Gastrocnemius medialis (tissue), 4 donors: ENCODE results near the gene B3GNT2. TPM values are rescaled to one million over a fixed set of nuclear protein-coding genes. Genes with fewer than 3 reads are reported as not detected.

ENCODE experiments used
- ATAC-seq, 2 donors: fragments of 150-250 bp; one replicate each; pipeline ENCODE4 v1.9.1; 2016
- DNase-seq, 2 donors: peaks; one replicate each; pipeline ENCODE4 v3.0.0-alpha.2; 2019
- H3K27ac ChIP-seq, 4 donors: fragments of 200-600 bp; sonication (generic); 1 replicate in 1 of 4; 2 replicates in 3 of 4; pipeline ENCODE4 v1.5.1; 2016 to 2018; ENCODE audit warnings: mild to moderate bottlenecking in 2 of 4, moderate library complexity in 1 of 4
- H3K27me3 ChIP-seq, 3 donors: fragments of 200-600 bp; sonication (generic) in 2 of 3; 1 replicate in 1 of 3; 2 replicates in 2 of 3; pipeline versions ENCODE4 v1.5.1 to v1.6.0; 2016 to 2019; ENCODE audit warnings: mild to moderate bottlenecking in 1 of 3, moderate library complexity in 1 of 3
- H3K36me3 ChIP-seq, 2 donors: fragments of 200-600 bp; sonication (generic) in 1 of 2; one replicate each; pipeline ENCODE4 v1.5.1; 2017 to 2018
- H3K4me1 ChIP-seq, 2 donors: fragments of 200-600 bp; sonication (generic) in 1 of 2; one replicate each; pipeline ENCODE4 v1.5.1; 2016 to 2017; ENCODE audit warnings: mild to moderate bottlenecking in 2 of 2
- H3K4me3 ChIP-seq, 4 donors: fragments of 200-600 bp; sonication (generic) in 3 of 4; 1 replicate in 1 of 4; 2 replicates in 3 of 4; pipeline ENCODE4 v1.5.1; 2016 to 2019; ENCODE audit warnings: mild to moderate bottlenecking in 2 of 4
- H3K9me3 ChIP-seq, 3 donors: fragments of 200-600 bp; sonication (generic) in 2 of 3; 1 replicate in 1 of 3; 2 replicates in 2 of 3; pipeline ENCODE4 v1.5.1; 2016 to 2019
- POLR2A ChIP-seq, 2 donors: fragments of 450-650 bp; IDR thresholded peaks; one replicate each; pipeline ENCODE4 v1.6.1; 2017; ENCODE audit warnings: antibody characterized with exemption in 2 of 2, mild to moderate bottlenecking in 2 of 2, moderate library complexity in 2 of 2
- in situ Hi-C, 4 donors: fragments of 200-750 bp; cut with MboI; loops; one replicate each; pipeline versions ENCODE4 v1.15.0 to v1.8.0; 2017; ENCODE audit warnings: low sequenced_read_pairs in 4 of 4
- intact Hi-C: fragments of 100-400 bp; cut with DNase I; formaldehyde crosslinking; loops from one replicate; pipeline ENCODE4 v1.15.1; 2023; ENCODE audit warnings: low total_unique reads
- total RNA-seq, 4 donors: library from RNA; depleted of rRNA; stranded (reverse); fragments of >200 nt; gene quantifications; one replicate each; pipeline versions ENCODE4 v1.1.0 to v1.2.3, GENCODE V29; 2016
- TF ChIP-seq, protein P1 (sequence below), 5 experiments: fragments of 450-650 bp in 3 of 5; fragments of 200-600 bp in 2 of 5; sonication (generic) in 2 of 5; IDR thresholded peaks in 4 of 5; conservative IDR thresholded peaks in 1 of 5; 1 replicate in 4 of 5; 2 replicates in 1 of 5; pipeline ENCODE4 v1.5.1; 2016 to 2019; ENCODE audit warnings: antibody characterized with exemption in 5 of 5, mild to moderate bottlenecking in 3 of 5, moderate library complexity in 3 of 5

B3GNT2 gene
- total RNA-seq, 4 donors from 2014 or later: 3.6 to 4.8 (median 4.0) TPM

DNA sequence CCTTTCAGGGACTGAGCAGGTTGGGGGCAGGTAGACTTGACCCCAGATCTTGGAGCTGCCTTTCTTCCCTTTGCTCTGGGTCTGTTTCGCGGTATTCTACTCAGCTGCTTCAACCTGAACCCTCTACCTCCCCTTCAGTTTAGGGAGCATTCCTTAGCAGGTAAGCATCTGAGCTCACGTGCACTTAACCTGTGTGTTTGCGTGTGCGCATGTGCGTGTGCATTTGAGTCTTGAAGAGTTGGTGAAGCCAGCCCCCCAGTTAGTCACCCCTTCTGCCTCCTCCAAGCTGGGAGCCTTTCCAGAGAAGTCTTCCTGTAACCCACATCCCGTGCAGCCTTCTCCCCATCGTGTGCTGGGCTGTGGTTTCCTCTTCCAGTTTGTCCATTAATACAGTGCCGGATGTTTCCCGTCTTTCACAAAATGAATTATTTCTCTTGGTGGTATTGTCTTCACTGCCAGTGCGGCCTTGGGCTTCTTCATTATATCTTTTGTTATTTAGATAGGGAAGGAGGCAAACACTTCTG, 33.2 kb downstream of the B3GNT2 start:
- no peak for ATAC-seq

DNA sequence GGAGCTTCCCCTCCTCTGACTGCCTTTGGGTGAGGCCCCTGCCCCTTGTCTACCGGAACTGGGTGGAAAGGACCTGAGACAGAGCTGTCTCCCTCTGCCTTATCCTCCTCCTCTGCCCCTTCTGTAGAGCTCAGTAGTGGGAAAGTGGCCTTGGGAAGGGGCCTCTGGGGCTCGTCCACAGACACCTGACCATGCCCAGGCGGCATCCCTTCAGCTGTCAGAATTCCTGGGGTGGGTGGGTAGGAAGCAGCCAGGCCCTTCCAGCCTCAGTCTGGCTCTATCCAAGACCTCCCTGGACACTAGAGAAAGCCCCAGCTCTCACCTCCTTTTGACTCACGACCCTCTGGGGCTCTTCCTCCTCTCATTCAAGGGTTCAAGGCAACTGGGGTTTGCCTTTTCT, 35.6 kb downstream of the B3GNT2 start:
- no peaks in the 10 kb centered on the region for H3K27me3 ChIP-seq
- ATAC-seq (no peak), DNase-seq (no peak)
- no peak overlapping the region for H3K27ac ChIP-seq
- in situ Hi-C loops (no loop called here), intact Hi-C loops (no loop called here)
- H3K4me1 ChIP-seq: no peaks in the 10 kb centered on the region
- TF ChIP-seq, protein P1, sequence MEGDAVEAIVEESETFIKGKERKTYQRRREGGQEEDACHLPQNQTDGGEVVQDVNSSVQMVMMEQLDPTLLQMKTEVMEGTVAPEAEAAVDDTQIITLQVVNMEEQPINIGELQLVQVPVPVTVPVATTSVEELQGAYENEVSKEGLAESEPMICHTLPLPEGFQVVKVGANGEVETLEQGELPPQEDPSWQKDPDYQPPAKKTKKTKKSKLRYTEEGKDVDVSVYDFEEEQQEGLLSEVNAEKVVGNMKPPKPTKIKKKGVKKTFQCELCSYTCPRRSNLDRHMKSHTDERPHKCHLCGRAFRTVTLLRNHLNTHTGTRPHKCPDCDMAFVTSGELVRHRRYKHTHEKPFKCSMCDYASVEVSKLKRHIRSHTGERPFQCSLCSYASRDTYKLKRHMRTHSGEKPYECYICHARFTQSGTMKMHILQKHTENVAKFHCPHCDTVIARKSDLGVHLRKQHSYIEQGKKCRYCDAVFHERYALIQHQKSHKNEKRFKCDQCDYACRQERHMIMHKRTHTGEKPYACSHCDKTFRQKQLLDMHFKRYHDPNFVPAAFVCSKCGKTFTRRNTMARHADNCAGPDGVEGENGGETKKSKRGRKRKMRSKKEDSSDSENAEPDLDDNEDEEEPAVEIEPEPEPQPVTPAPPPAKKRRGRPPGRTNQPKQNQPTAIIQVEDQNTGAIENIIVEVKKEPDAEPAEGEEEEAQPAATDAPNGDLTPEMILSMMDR (IDR thresholded peaks at IDR 0.05 in 4 of 5, conservative IDR thresholded peaks at IDR 0.05 in 1 of 5): no peak
- TF ChIP-seq POLR2A (IDR thresholded peaks at IDR 0.05): no peak
- H3K9me3 ChIP-seq: no peaks in the 10 kb centered on the region
- no peaks in the 10 kb centered on the region for H3K36me3 ChIP-seq
- no peak overlapping the region for H3K4me3 ChIP-seq

More for the DNA sequence above, 33.2 kb downstream of the B3GNT2 start:
- no peak overlapping the region for H3K4me3 ChIP-seq
- H3K27ac ChIP-seq: no peak overlapping the region
- DNase-seq: no peak
- no peaks in the 10 kb centered on the region for H3K9me3 ChIP-seq
- no peaks in the 10 kb centered on the region for H3K4me1 ChIP-seq
- H3K27me3 ChIP-seq: no peaks in the 10 kb centered on the region
- no peak for TF ChIP-seq POLR2A (IDR thresholded peaks at IDR 0.05)
- TF ChIP-seq, protein P1 (IDR thresholded peaks at IDR 0.05 in 4 of 5, conservative IDR thresholded peaks at IDR 0.05 in 1 of 5): no peak
- in situ Hi-C loops (no loop called here), intact Hi-C loops (no loop called here)
- no peaks in the 10 kb centered on the region for H3K36me3 ChIP-seq

DNA sequence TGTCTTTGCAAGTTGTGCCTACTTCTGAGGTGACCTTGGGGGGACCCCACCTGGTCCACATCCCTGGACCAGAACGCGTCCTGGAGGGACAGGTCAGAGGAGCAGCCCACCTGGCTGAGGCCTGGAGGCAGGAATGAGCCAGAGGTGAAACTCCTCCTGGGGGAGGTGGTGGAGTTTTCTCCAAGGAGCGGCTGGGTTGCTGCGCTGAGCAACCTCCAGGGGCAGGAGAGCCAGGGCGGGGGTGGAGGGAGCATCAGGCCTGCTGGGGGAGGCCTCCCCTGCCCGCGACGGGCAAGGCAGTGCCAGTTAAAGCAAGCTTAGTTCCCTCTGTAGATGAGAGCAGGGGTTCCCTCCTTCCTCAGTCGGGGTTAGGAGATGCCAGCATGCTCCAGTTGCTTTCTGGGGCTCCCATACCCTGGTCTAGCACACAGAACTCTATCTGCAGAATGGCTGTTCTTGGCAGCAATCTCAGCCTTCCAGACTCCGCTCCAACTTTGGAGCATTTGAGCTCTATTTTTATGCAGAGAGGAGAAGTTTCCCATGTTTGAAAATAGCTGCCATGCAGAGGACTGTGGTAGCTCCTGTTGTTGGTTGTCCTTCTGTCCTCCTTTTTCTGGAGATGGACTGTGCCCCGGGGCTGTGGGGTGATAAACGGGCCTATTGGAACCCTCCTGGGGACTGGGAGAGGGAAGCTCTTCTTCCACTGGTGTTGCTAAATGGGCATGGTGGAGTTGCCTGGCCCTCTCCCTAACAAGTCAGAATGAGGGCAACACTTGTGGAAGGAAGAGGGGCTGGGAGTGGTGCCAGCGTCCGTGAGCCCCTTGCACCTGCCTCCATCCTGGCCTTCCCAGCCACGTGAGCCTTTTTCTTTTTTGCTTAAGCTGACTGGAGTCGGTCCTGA, 39.1 kb downstream of the B3GNT2 start:
- TF ChIP-seq POLR2A (IDR thresholded peaks at IDR 0.05): no peak
- TF ChIP-seq, protein P1 (IDR thresholded peaks at IDR 0.05 in 4 of 5, conservative IDR thresholded peaks at IDR 0.05 in 1 of 5): no peak
- DNase-seq (no peak), ATAC-seq (no peak)
- intact Hi-C loops: no loop called here
- Histone ChIP-seq H3K4me1 (no peaks in the 10 kb centered on the region), H3K27me3 (no peaks in the 10 kb centered on the region), H3K27ac (no peak overlapping the region), H3K4me3 (no peak overlapping the region), H3K36me3 (no peaks in the 10 kb centered on the region), H3K9me3 (no peaks in the 10 kb centered on the region)
- in situ Hi-C loops: no loop called here

DNA sequence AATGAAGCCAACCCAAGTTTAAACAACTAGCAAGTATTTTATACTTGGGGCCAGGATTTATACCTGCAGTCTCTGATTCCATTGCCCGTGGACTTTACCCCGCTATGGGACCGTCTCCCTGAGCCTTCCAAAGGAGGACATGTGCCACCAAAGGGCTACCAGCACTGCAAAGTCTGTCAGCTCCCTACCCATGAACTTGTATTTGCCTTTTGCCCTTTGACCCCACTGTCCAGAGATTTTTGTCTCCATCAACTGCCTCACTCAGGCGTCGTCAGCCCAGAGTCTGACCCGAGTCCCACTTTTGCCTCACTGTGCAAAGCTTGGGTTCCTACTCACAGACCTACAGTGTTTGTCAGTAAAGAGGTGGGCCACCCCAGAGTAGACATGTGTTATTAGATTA, 40.6 kb downstream of the B3GNT2 start:
- intact Hi-C loops (no loop called here), in situ Hi-C loops (no loop called here)
- DNase-seq (no peak), ATAC-seq (no peak)
- Histone ChIP-seq H3K4me3 (no peak overlapping the region), H3K36me3 (no peaks in the 10 kb centered on the region), H3K4me1 (no peaks in the 10 kb centered on the region), H3K27me3 (no peaks in the 10 kb centered on the region), H3K9me3 (no peaks in the 10 kb centered on the region), H3K27ac (no peak overlapping the region)
- TF ChIP-seq, protein P1 (IDR thresholded peaks at IDR 0.05 in 4 of 5, conservative IDR thresholded peaks at IDR 0.05 in 1 of 5): no peak
- TF ChIP-seq POLR2A (IDR thresholded peaks at IDR 0.05): no peak
